Neural progenitor cell (in vitro differentiated cells): ENCODE results near the gene VPS13D. TPM values are rescaled to one million over a fixed set of nuclear protein-coding genes. Genes with fewer than 3 reads are reported as not detected.

ENCODE experiments used
- DNase-seq: peaks from one replicate; pipeline ENCODE4 v3.0.0-alpha.2; 2016; ENCODE audit warnings: low spot score
- H2AFZ ChIP-seq: fragments of 200-600 bp; sonication (generic); replicated peaks from 2 replicates; pipeline ENCODE4 v1.6.1; 2016; ENCODE audit warnings: antibody characterized with exemption
- H3F3A ChIP-seq: fragments of 200-600 bp; sonication (generic); 2 replicates; pipeline ENCODE4 v1.6.1; 2016; ENCODE audit warnings: antibody characterized with exemption, low read depth
- H3K27ac ChIP-seq: fragments of 200-600 bp; sonication (generic); 2 replicates; pipeline ENCODE4 v1.5.1; 2016; ENCODE audit warnings: mild to moderate bottlenecking
- H3K27me3 ChIP-seq: fragments of 200-600 bp; sonication (generic); 2 replicates; pipeline ENCODE4 v1.6.1; 2016; ENCODE audit warnings: mild to moderate bottlenecking, moderate library complexity
- H3K36me3 ChIP-seq: fragments of 200-600 bp; sonication (generic); 2 replicates; pipeline ENCODE4 v1.5.1; 2016
- H3K4me1 ChIP-seq: fragments of 200-600 bp; sonication (generic); 2 replicates; pipeline ENCODE4 v1.6.1; 2016; ENCODE audit warnings: mixed run types
- H3K4me2 ChIP-seq: fragments of 200-600 bp; sonication (generic); 2 replicates; pipeline ENCODE4 v1.6.1; 2016
- H3K4me3 ChIP-seq: fragments of 200-600 bp; sonication (generic); 2 replicates; pipeline ENCODE4 v1.5.1; 2016
- H3K79me2 ChIP-seq: fragments of 200-600 bp; sonication (generic); 2 replicates; pipeline ENCODE4 v1.6.1; 2016; ENCODE audit warnings: low read depth
- H3K9ac ChIP-seq: fragments of 200-600 bp; sonication (generic); 2 replicates; pipeline ENCODE4 v1.6.1; 2016
- H3K9me3 ChIP-seq: fragments of 200-600 bp; sonication (generic); 2 replicates; pipeline ENCODE4 v1.5.1; 2016; ENCODE audit warnings: low read depth
- H4K20me1 ChIP-seq: fragments of 200-600 bp; sonication (generic); 2 replicates; pipeline ENCODE4 v1.6.1; 2016; ENCODE audit warnings: low read depth
- H3K27ac Mint-ChIP-seq: 3 replicates; pipeline ENCODE4 v1.8.0; 2021; ENCODE audit warnings: mixed read lengths
- H3K27me3 Mint-ChIP-seq: 2 replicates; pipeline ENCODE4 v1.8.0; 2022; ENCODE audit warnings: low read depth, mild to moderate bottlenecking, inconsistent platforms, moderate library complexity, mixed read lengths; ENCODE audit not compliant: insufficient read depth
- H3K36me3 Mint-ChIP-seq: 3 replicates; pipeline ENCODE4 v1.8.0; 2021; ENCODE audit warnings: mixed read lengths
- H3K4me1 Mint-ChIP-seq: 3 replicates; pipeline ENCODE4 v1.8.0; 2021; ENCODE audit warnings: mixed read lengths
- H3K4me3 Mint-ChIP-seq: 3 replicates; pipeline ENCODE4 v1.8.0; 2021; ENCODE audit warnings: mild to moderate bottlenecking, moderate library complexity, mixed read lengths
- H3K9me3 Mint-ChIP-seq: 3 replicates; pipeline ENCODE4 v1.8.0; 2020; ENCODE audit warnings: mixed read lengths
- CTCF ChIP-seq: fragments of 200-600 bp; sonication (generic); IDR thresholded peaks from 2 replicates; pipeline ENCODE4 v1.5.1; 2017; ENCODE audit warnings: antibody characterized with exemption, mild to moderate bottlenecking
- EZH2 ChIP-seq: fragments of 200-600 bp; sonication (generic); IDR thresholded peaks from 2 replicates; pipeline ENCODE4 v1.6.1; 2017; ENCODE audit warnings: antibody characterized with exemption, mild to moderate bottlenecking, moderate library complexity
- EZH2phosphoT487 ChIP-seq: fragments of 200-600 bp; sonication (generic); IDR thresholded peaks from 2 replicates; pipeline ENCODE4 v1.6.1; 2017; ENCODE audit warnings: antibody characterized with exemption
- total RNA-seq: library from RNA; depleted of rRNA; stranded (reverse); fragments of >200 nt; gene quantifications from 2 replicates; pipeline ENCODE4 v1.2.3, GENCODE V29; 2015; ENCODE audit warnings: low replicate concordance

VPS13D gene
- total RNA-seq, 1 donor from 2014 or later, result 16.4 TPM

- H2AFZ ChIP-seq, result no peak overlapping the region
- H3K9me3 Mint-ChIP-seq, result no peaks in the 10 kb centered on the region
- H3K27me3 ChIP-seq, result no peaks in the 10 kb centered on the region
- H3K79me2 ChIP-seq, result no peaks in the 10 kb centered on the region
- H3K4me1 Mint-ChIP-seq, result peaks cover 16% of the 10 kb centered on the region
- no peak overlapping the region for H3K4me3 ChIP-seq
- H3K9ac ChIP-seq, result no peak overlapping the region
- no peak for DNase-seq
- no peak for TF ChIP-seq CTCF
- TF ChIP-seq EZH2, result no peak
- TF ChIP-seq EZH2phosphoT487, result no peak
- H3K27ac ChIP-seq, result no peak overlapping the region
- no peak overlapping the region for H3K4me3 Mint-ChIP-seq
- no peaks in the 10 kb centered on the region for H4K20me1 ChIP-seq
- H3K27me3 Mint-ChIP-seq, result peaks cover 3% of the 10 kb centered on the region
- no peak overlapping the region for H3K4me2 ChIP-seq
- H3K36me3 ChIP-seq, result peaks cover 4% of the 10 kb centered on the region
- peaks cover 24% of the 10 kb centered on the region for H3K4me1 ChIP-seq
- no peaks in the 10 kb centered on the region for H3K9me3 ChIP-seq
- no peaks in the 10 kb centered on the region for H3F3A ChIP-seq
- no peak overlapping the region for H3K27ac Mint-ChIP-seq
- H3K36me3 Mint-ChIP-seq, result peaks cover 28% of the 10 kb centered on the region
Measured at GRCh38 chr1:12368646-12369045, 138.8 kb downstream of the VPS13D start.

GRCh38 chr1:12369258-12369657, 139.4 kb downstream of the VPS13D start:
- Histone ChIP-seq H3K4me1 (peaks cover 24% of the 10 kb centered on the region), H3K9me3 (no peaks in the 10 kb centered on the region), H3K36me3 (peaks cover 4% of the 10 kb centered on the region), H3K4me2 (peak overlapping the region; percentile 14), H3F3A (no peaks in the 10 kb centered on the region), H2AFZ (no peak overlapping the region), H3K27me3 (no peaks in the 10 kb centered on the region), H3K9ac (no peak overlapping the region), H3K79me2 (no peaks in the 10 kb centered on the region), H3K4me3 (no peak overlapping the region), H4K20me1 (no peaks in the 10 kb centered on the region), H3K27ac (no peak overlapping the region)
- H3K4me1 Mint-ChIP-seq, result peaks cover 16% of the 10 kb centered on the region
- DNase-seq, result no peak
- no peak overlapping the region for H3K27ac Mint-ChIP-seq
- TF ChIP-seq CTCF (no peak), EZH2 (no peak), EZH2phosphoT487 (no peak)
- peaks cover 3% of the 10 kb centered on the region for H3K27me3 Mint-ChIP-seq
- no peak overlapping the region for H3K4me3 Mint-ChIP-seq
- H3K9me3 Mint-ChIP-seq, result no peaks in the 10 kb centered on the region
- peaks cover 24% of the 10 kb centered on the region for H3K36me3 Mint-ChIP-seq

- peaks cover 20% of the 10 kb centered on the region for H3K36me3 Mint-ChIP-seq
- peaks cover 4% of the 10 kb centered on the region for H3K36me3 ChIP-seq
- H3K9ac ChIP-seq, result no peak overlapping the region
- no peak for DNase-seq
- no peaks in the 10 kb centered on the region for H4K20me1 ChIP-seq
- no peak overlapping the region for H3K27ac ChIP-seq
- H3K27me3 Mint-ChIP-seq, result peaks cover 3% of the 10 kb centered on the region
- H2AFZ ChIP-seq, result no peak overlapping the region
- H3K4me1 ChIP-seq, result peaks cover 24% of the 10 kb centered on the region
- H3K4me3 Mint-ChIP-seq, result no peak overlapping the region
- H3K4me2 ChIP-seq, result no peak overlapping the region
- H3K27me3 ChIP-seq, result no peaks in the 10 kb centered on the region
- no peak overlapping the region for H3K4me3 ChIP-seq
- no peaks in the 10 kb centered on the region for H3K79me2 ChIP-seq
- H3K4me1 Mint-ChIP-seq, result peaks cover 16% of the 10 kb centered on the region
- H3K9me3 Mint-ChIP-seq, result no peaks in the 10 kb centered on the region
- no peak overlapping the region for H3K27ac Mint-ChIP-seq
- TF ChIP-seq EZH2 (no peak), CTCF (no peak), EZH2phosphoT487 (no peak)
- H3F3A ChIP-seq, result no peaks in the 10 kb centered on the region
- H3K9me3 ChIP-seq, result no peaks in the 10 kb centered on the region
Measured at GRCh38 chr1:12370333-12370975, 140.6 kb downstream of the VPS13D start.
